Hepatocyte (in vitro differentiated cells): Measurements from ENCODE around the gene CD86. TPM values are rescaled to one million over a fixed set of nuclear protein-coding genes. Genes with fewer than 3 reads are reported as not detected.

Source experiments
- DNase-seq: peaks from one replicate; pipeline ENCODE4 v3.0.0-alpha.2; 2016; ENCODE audit warnings: low spot score
- H2AFZ ChIP-seq: fragments of 200-600 bp; sonication (generic); 2 replicates; pipeline ENCODE4 v1.6.0; 2016; ENCODE audit warnings: antibody characterized with exemption, mild to moderate bottlenecking
- H3K27ac ChIP-seq: fragments of 200-600 bp; sonication (generic); 2 replicates; pipeline ENCODE4 v1.5.1; 2016; ENCODE audit warnings: mild to moderate bottlenecking
- H3K27me3 ChIP-seq: fragments of 200-600 bp; sonication (generic); 2 replicates; pipeline ENCODE4 v1.6.1; 2016
- H3K36me3 ChIP-seq: fragments of 200-600 bp; sonication (generic); replicated peaks from 2 replicates; pipeline ENCODE4 v1.5.1; 2016; ENCODE audit warnings: low read depth; ENCODE audit not compliant: insufficient read depth
- H3K4me1 ChIP-seq: fragments of 200-600 bp; sonication (generic); 2 replicates; pipeline ENCODE4 v1.5.1; 2016; ENCODE audit warnings: mild to moderate bottlenecking, moderate library complexity; ENCODE audit not compliant: insufficient read depth
- H3K4me2 ChIP-seq: fragments of 200-600 bp; sonication (generic); 2 replicates; pipeline ENCODE4 v1.6.0; 2016
- H3K4me3 ChIP-seq: fragments of 200-600 bp; sonication (generic); 2 replicates; pipeline ENCODE4 v1.5.1; 2016; ENCODE audit warnings: mild to moderate bottlenecking
- H3K79me2 ChIP-seq: fragments of 200-600 bp; sonication (generic); 2 replicates; pipeline ENCODE4 v1.6.0; 2017; ENCODE audit warnings: mild to moderate bottlenecking
- H3K9me2 ChIP-seq: fragments of 200-600 bp; sonication (generic); replicated peaks from 2 replicates; pipeline ENCODE4 v1.6.0; 2017; ENCODE audit warnings: mild to moderate bottlenecking; ENCODE audit not compliant: insufficient read depth
- H3K9me3 ChIP-seq: fragments of 200-600 bp; sonication (generic); 2 replicates; pipeline ENCODE4 v1.5.1; 2016; ENCODE audit warnings: low read depth, mild to moderate bottlenecking
- H4K20me1 ChIP-seq: fragments of 200-600 bp; sonication (generic); 2 replicates; pipeline ENCODE4 v1.6.0; 2016; ENCODE audit warnings: mild to moderate bottlenecking; ENCODE audit not compliant: insufficient read depth, poor library complexity, severe bottlenecking
- CTCF ChIP-seq: fragments of 200-600 bp; sonication (generic); IDR thresholded peaks from 2 replicates; pipeline ENCODE4 v1.5.1; 2016; ENCODE audit warnings: antibody characterized with exemption, mild to moderate bottlenecking; ENCODE audit not compliant: poor library complexity
- EZH2 ChIP-seq: fragments of 200-600 bp; sonication (generic); IDR thresholded peaks from 2 replicates; pipeline ENCODE4 v1.6.1; 2016; ENCODE audit warnings: antibody characterized with exemption, mild to moderate bottlenecking, borderline replicate concordance
- EZH2phosphoT487 ChIP-seq: fragments of 200-600 bp; sonication (generic); IDR thresholded peaks from one replicate; pipeline ENCODE4 v1.6.1; 2018; ENCODE audit warnings: antibody characterized with exemption, mild to moderate bottlenecking, low read depth, moderate library complexity; ENCODE audit not compliant: unreplicated experiment, severe bottlenecking
- WGBS: methylation state at CpG from one replicate; pipeline ENCODE4 v1.1.6; 2016; ENCODE audit warnings: low lambda C conversion rate; ENCODE audit errors: missing lambda C conversion rate; 5-methylcytosine and 5-hydroxymethylcytosine counted together
- polyA plus RNA-seq: library from polyadenylated mRNA; unstranded; fragments of >200 nt; fragmentation: Nextera tagmentation; extraction: Ambion mirVana; gene quantifications from 2 replicates; pipeline ENCODE4 v1.2.1, GENCODE V29; 2016
- total RNA-seq: library from RNA; depleted of rRNA; stranded (reverse); fragments of >200 nt; gene quantifications from 2 replicates; pipeline ENCODE4 v1.2.3, GENCODE V29; 2014

CD86 gene
- total and polyA plus RNA-seq, 2 experiments from 2014 or later: 0.13 TPM; not detected in 1

DNA sequence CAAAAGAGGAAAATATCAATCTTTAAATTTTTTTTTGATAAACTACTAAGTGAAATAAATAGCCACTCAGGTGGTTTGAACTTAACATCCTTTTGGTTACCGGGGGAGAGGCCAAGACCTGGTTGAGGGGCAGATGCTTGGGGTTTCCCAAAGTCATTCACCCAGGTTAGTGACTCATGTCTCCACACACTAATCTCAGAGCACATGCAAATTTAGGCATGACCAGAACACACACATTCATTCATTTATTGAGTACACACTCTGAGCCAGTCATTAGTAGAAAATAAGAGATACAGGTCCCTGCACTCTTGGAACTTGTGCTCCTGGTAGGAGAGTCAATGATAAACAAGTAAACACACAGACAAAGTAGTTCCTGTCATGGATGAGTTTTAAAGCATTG lies 40.4 kb upstream of the CD86 start:
- Histone ChIP-seq H3K27me3 (peaks cover 28% of the 10 kb centered on the region), H3K9me2 (no peaks in the 10 kb centered on the region)
- WGBS: 100% methylated on average over 1 of the region's 1 CpG

DNA sequence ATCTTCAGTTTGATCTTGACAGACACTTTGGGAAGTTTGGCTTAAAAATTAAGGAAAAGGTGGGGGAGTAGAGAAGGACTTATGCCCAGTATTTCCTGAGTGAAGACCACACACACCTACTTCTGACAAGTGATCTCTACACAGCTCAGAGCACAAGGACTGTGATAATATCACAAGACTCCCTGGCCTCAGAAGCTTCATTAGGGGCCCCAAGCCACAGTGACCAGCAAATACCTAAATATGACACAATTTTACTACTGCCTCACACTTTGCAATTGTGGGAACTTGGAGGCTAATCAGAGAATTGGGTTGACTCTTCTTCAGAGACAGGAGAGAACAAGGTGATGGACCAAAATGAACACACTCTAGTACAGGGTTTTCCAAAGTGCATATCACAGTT lies 35.7 kb upstream of the CD86 start:
- DNase-seq: no peak
- no peak for TF ChIP-seq EZH2phosphoT487
- TF ChIP-seq EZH2: no peak
- H3K27me3 ChIP-seq: peaks cover 25% of the 10 kb centered on the region

More for the DNA sequence above, 40.4 kb upstream of the CD86 start:
- H3K79me2 ChIP-seq: no peaks in the 10 kb centered on the region
- no peaks in the 10 kb centered on the region for H3K36me3 ChIP-seq
- no peaks in the 10 kb centered on the region for H3K4me1 ChIP-seq
- H3K9me3 ChIP-seq: no peaks in the 10 kb centered on the region
- H3K27ac ChIP-seq: no peak overlapping the region
- no peaks in the 10 kb centered on the region for H4K20me1 ChIP-seq
- no peak overlapping the region for H2AFZ ChIP-seq
- TF ChIP-seq EZH2 (no peak), CTCF (no peak), EZH2phosphoT487 (no peak)
- no peak overlapping the region for H3K4me3 ChIP-seq
- DNase-seq: no peak
- H3K4me2 ChIP-seq: no peak overlapping the region

GRCh38 chr3:122021037-122021436 lies 34.1 kb upstream of the CD86 start:
- DNase-seq: no peak
- peaks cover 18% of the 10 kb centered on the region for H3K27me3 ChIP-seq
- no peaks in the 10 kb centered on the region for H4K20me1 ChIP-seq
- H3K27ac ChIP-seq: no peak overlapping the region
- no peak overlapping the region for H2AFZ ChIP-seq
- no peaks in the 10 kb centered on the region for H3K79me2 ChIP-seq
- no peaks in the 10 kb centered on the region for H3K9me2 ChIP-seq
- H3K9me3 ChIP-seq: no peaks in the 10 kb centered on the region
- H3K4me3 ChIP-seq: no peak overlapping the region
- H3K4me2 ChIP-seq: peak overlapping the region; percentile 86
- no peaks in the 10 kb centered on the region for H3K4me1 ChIP-seq
- TF ChIP-seq CTCF: no peak
- TF ChIP-seq EZH2phosphoT487: no peak
- no peak for TF ChIP-seq EZH2
- no peaks in the 10 kb centered on the region for H3K36me3 ChIP-seq
- 79% methylated on average over 1 of the region's 1 CpG for WGBS

More for the DNA sequence above, 35.7 kb upstream of the CD86 start:
- Histone ChIP-seq H3K4me1 (no peaks in the 10 kb centered on the region), H3K4me2 (no peak overlapping the region), H2AFZ (no peak overlapping the region), H3K4me3 (no peak overlapping the region), H3K36me3 (no peaks in the 10 kb centered on the region), H3K9me2 (no peaks in the 10 kb centered on the region), H3K27ac (no peak overlapping the region), H4K20me1 (no peaks in the 10 kb centered on the region), H3K79me2 (no peaks in the 10 kb centered on the region), H3K9me3 (no peaks in the 10 kb centered on the region)

GRCh38 chr3:122021811-122022401 lies 33.3 kb upstream of the CD86 start, which contains the start of gene ILDR1:
Gene ILDR1, minus strand, starts transcription at chr3:122022247. Its CDS starts 170 bp downstream, at chr3:122022077.
- Histone ChIP-seq H3K9me3 (no peaks in the 10 kb centered on the region), H3K9me2 (no peaks in the 10 kb centered on the region), H3K4me2 (peak within 1 kb of the TSS; percentile 86), H3K4me3 (peak within 1 kb of the TSS; percentile 33), H4K20me1 (no peaks in the 10 kb centered on the region), H3K27me3 (peaks cover 18% of the 10 kb centered on the region), H2AFZ (peak within 1 kb of the TSS; percentile 57), H3K79me2 (no peaks in the 10 kb centered on the region), H3K36me3 (no peaks in the 10 kb centered on the region), H3K27ac (peak within 1 kb of the TSS; percentile 39), H3K4me1 (no peaks in the 10 kb centered on the region)
- 8% methylated on average over 24 of the region's 43 CpGs for WGBS
- DNase-seq: peak; percentile 74
- TF ChIP-seq EZH2phosphoT487 (no peak), CTCF (no peak), EZH2 (no peak)
